ENCODE results near the gene PCSK4. TPM values are rescaled to one million over a fixed set of nuclear protein-coding genes. Genes with fewer than 3 reads are reported as not detected.

The PCSK4 gene
- polyA plus RNA-seq, 1 experiment: 0.40 TPM

- ChIA-PET CTCF (no interaction called here), POLR2A (interaction anchor here (0.6 kb wide), 1 partner anchor 47 kb away, joined by 5 read pairs; no protein-coding TSS in a partner anchor)
- TF ChIP-seq, protein P1, sequence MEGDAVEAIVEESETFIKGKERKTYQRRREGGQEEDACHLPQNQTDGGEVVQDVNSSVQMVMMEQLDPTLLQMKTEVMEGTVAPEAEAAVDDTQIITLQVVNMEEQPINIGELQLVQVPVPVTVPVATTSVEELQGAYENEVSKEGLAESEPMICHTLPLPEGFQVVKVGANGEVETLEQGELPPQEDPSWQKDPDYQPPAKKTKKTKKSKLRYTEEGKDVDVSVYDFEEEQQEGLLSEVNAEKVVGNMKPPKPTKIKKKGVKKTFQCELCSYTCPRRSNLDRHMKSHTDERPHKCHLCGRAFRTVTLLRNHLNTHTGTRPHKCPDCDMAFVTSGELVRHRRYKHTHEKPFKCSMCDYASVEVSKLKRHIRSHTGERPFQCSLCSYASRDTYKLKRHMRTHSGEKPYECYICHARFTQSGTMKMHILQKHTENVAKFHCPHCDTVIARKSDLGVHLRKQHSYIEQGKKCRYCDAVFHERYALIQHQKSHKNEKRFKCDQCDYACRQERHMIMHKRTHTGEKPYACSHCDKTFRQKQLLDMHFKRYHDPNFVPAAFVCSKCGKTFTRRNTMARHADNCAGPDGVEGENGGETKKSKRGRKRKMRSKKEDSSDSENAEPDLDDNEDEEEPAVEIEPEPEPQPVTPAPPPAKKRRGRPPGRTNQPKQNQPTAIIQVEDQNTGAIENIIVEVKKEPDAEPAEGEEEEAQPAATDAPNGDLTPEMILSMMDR (IDR thresholded peaks at IDR 0.05; ENCODE audit: low read depth, low read length): no peak
- H3K4me3 ChIP-seq (ENCODE audit: low read depth, low read length): no peak overlapping the region
- H3K27me3 ChIP-seq (ENCODE audit: control insufficient read depth, insufficient read depth, low read length): peaks cover 27% of the 10 kb centered on the region
- no peak overlapping the region for H3K27ac ChIP-seq (ENCODE audit: low read depth, low read length)
- peaks cover 5% of the 10 kb centered on the region; the same call in 1 of the 2 replicates for H3K9me3 ChIP-seq (ENCODE audit: control insufficient read depth, insufficient read depth, low read length)
- no peak for DNase-seq (ENCODE audit: low read depth, low spot score)
Measured at GRCh38 chr19:1525343-1525742, 35.2 kb upstream of the PCSK4 start.

DNA sequence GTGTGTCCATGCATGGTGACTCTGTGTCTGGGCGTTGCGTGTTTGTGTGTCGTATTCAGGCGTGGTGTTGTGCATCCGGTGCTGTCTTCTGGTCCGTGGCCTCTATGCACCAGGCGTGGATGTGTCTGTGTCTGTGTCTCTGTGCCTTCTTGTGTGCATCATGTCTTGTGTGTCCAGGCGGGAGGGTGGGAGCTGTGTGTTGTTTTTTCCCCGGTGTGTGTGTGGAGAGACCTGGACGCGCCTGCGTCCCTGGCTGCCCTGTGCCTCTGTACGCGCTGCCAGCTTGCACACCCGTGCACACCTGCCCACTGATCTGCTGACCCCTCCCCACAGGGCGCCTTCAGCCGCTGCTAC is 34.8 kb upstream of the PCSK4 start:
- CTCF ChIA-PET: no interaction called here
- Histone ChIP-seq H3K27me3 (ENCODE audit: control insufficient read depth, insufficient read depth, low read length) (peaks cover 27% of the 10 kb centered on the region), H3K4me3 (ENCODE audit: low read depth, low read length) (no peak overlapping the region), H3K27ac (ENCODE audit: low read depth, low read length) (no peak overlapping the region), H3K9me3 (ENCODE audit: control insufficient read depth, insufficient read depth, low read length) (peaks cover 5% of the 10 kb centered on the region; the same call in 1 of the 2 replicates)
- POLR2A ChIA-PET: interaction anchor here (0.6 kb wide), 1 partner anchor 48 kb away, joined by 5 read pairs; no protein-coding TSS in a partner anchor
- no peak for DNase-seq (ENCODE audit: low read depth, low spot score)
- TF ChIP-seq, protein P1 (IDR thresholded peaks at IDR 0.05; ENCODE audit: low read depth, low read length): no peak

DNA sequence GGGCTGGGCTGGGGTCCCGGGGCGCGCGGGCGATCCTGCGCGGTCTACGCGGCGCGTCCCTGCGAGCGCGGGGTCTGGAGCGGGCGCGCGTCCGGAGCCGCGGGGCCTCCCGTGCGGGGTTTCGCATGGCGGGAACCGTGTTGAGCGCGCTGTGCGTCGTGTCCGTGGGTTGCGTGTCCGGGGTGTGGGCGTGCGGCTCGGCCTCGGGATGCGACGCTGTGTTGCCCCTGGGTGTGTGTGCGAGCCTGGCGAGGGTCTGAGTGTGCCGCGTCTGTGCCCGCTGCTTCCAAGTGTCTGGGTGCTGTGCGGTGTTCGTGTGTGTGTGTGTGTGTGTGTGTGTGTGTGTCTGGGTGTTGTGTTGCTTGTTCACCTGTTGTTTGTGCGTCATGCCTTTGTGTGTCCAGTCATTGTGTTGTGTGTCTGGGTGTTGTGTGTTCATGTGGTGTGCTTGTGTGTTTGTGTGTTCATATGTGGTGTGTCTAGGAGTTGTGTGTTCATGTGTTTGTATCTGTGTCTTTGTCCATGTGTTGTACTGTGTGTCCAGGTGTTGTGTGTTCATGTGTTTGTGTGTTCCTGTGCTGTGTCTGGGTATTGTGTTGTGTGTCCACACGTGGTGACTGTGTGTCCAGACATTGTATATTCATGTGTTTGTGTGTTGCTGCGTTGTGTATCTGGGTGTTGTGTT is 34.3 kb upstream of the PCSK4 start:
- Histone ChIP-seq H3K4me3 (ENCODE audit: low read depth, low read length) (no peak overlapping the region), H3K9me3 (ENCODE audit: control insufficient read depth, insufficient read depth, low read length) (peaks cover 5% of the 10 kb centered on the region; the same call in 1 of the 2 replicates), H3K27me3 (ENCODE audit: control insufficient read depth, insufficient read depth, low read length) (peaks cover 27% of the 10 kb centered on the region), H3K27ac (ENCODE audit: low read depth, low read length) (no peak overlapping the region)
- DNase-seq (ENCODE audit: low read depth, low spot score): no peak
- CTCF ChIA-PET: no interaction called here
- TF ChIP-seq, protein P1 (IDR thresholded peaks at IDR 0.05; ENCODE audit: low read depth, low read length): no peak
- POLR2A ChIA-PET: no interaction called here

DNA sequence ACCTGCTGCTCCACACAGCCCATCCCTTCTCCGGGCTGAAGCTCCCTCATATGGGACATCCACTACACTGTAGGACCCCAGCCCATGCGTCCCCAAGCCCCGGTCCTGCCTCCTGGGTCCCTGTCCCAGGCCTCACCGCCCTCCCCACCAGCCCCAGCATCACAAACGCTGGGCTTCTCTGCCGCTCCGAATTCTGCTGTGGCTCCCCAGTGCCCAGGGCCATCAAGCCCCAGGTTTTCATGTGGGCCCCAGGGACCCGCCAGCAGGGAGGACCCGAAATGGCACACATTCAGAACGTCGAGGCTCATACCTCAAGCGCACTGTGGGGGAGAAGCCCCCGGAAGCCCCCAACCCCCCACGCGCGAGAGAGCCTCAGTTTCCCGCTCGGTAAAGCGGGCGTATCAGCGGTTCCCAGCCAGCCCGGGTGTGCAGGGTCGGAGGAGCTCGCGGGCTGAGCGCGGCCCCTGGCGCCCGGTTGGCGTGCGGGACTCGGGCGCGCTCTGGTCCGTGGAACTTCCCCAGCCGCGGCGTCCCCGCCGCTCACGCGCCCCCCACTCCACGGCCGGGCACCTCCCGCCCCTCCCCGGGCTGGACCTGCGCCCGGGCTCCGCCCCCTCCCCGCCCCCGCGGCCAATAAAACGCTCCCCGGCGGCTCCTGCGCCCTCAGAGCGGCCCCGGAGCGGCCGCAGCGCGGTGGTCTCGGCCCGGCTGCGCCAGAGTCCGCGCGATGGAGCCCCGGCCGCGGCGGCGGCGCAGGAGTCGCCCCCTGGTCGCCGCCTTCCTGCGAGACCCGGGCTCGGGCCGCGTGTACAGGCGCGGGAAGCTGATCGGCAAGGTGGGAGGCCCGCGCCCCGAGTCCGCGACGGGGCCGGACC is 33.5 kb upstream of the PCSK4 start, which contains the start of gene PLK5:
PLK5 (plus strand) TSS at position 666 of the 875 bp plus-strand sequence. CDS start 2,920 bp downstream, outside the sequence.
- CTCF ChIA-PET: no interaction called here
- Histone ChIP-seq H3K27ac (ENCODE audit: low read depth, low read length) (no peak within 1 kb of the TSS), H3K27me3 (ENCODE audit: control insufficient read depth, insufficient read depth, low read length) (peaks cover 27% of the 10 kb centered on the region), H3K4me3 (ENCODE audit: low read depth, low read length) (no peak within 1 kb of the TSS), H3K9me3 (ENCODE audit: control insufficient read depth, insufficient read depth, low read length) (peaks cover 5% of the 10 kb centered on the region; the same call in 1 of the 2 replicates)
- DNase-seq (ENCODE audit: low read depth, low spot score): no peak
- TF ChIP-seq, protein P1 (IDR thresholded peaks at IDR 0.05; ENCODE audit: low read depth, low read length): no peak
- POLR2A ChIA-PET: no interaction called here

GRCh38 chr19:1522838-1523237 is 32.7 kb upstream of the PCSK4 start:
- H3K27me3 ChIP-seq (ENCODE audit: control insufficient read depth, insufficient read depth, low read length): peaks cover 33% of the 10 kb centered on the region
- CTCF ChIA-PET: no interaction called here
- no peak overlapping the region for H3K27ac ChIP-seq (ENCODE audit: low read depth, low read length)
- peaks cover 8% of the 10 kb centered on the region; the same call in 1 of the 2 replicates for H3K9me3 ChIP-seq (ENCODE audit: control insufficient read depth, insufficient read depth, low read length)
- POLR2A ChIA-PET: no interaction called here
- H3K4me3 ChIP-seq (ENCODE audit: low read depth, low read length): no peak overlapping the region
- TF ChIP-seq, protein P1 (IDR thresholded peaks at IDR 0.05; ENCODE audit: low read depth, low read length): no peak
- DNase-seq (ENCODE audit: low read depth, low spot score): no peak
